SK-N-SH treated with all-trans-retinoic acid at 6 μM for 48 hours (cell line): ENCODE data around the gene AUTS2.
A peak's percentile ranks its signal among the peaks of the same experiment; 100 is the strongest.

Experiments used
- ATAC-seq: fragments of 200-7000 bp; cut with Tn5 transposase; 3 replicates; pipeline ENCODE4 v1.9.1; 2020; ENCODE audit warnings: mild to moderate bottlenecking, moderate library complexity
- ARNTL ChIP-seq: fragments of 450-650 bp; formaldehyde crosslinking; IDR thresholded peaks from 2 replicates; pipeline ENCODE4 v1.5.0; 2020; ENCODE audit warnings: low read depth, mild to moderate bottlenecking, moderate library complexity, borderline replicate concordance
- BACH2 ChIP-seq: fragments of 250-450 bp; sonication (Bioruptor Pico); IDR thresholded peaks from 2 replicates; pipeline ENCODE4 v1.9.0; 2021; ENCODE audit warnings: mild to moderate bottlenecking, borderline replicate concordance
- CSRNP3 ChIP-seq: fragments of 250-450 bp; sonication (Bioruptor Pico); IDR thresholded peaks from 2 replicates; pipeline ENCODE4 v1.5.1; 2021; ENCODE audit warnings: mild to moderate bottlenecking, moderate library complexity
- ESRRG ChIP-seq: fragments of 250-450 bp; sonication (Bioruptor Pico); IDR thresholded peaks from 2 replicates; pipeline ENCODE4 v1.6.1; 2021; ENCODE audit warnings: mild to moderate bottlenecking
- GLIS3 ChIP-seq: fragments of 250-450 bp; sonication (Bioruptor Pico); IDR thresholded peaks from 2 replicates; pipeline ENCODE4 v1.5.0; 2020; ENCODE audit warnings: mild to moderate bottlenecking, moderate library complexity
- ISL1 ChIP-seq: fragments of 250-450 bp; sonication (Bioruptor Pico); IDR thresholded peaks from 2 replicates; pipeline ENCODE4 v2.1.2; 2022; ENCODE audit warnings: mild to moderate bottlenecking, moderate library complexity
- PATZ1 ChIP-seq: fragments of 250-450 bp; sonication (Bioruptor Pico); IDR thresholded peaks from 2 replicates; pipeline ENCODE4 v1.8.0; 2020; ENCODE audit warnings: mild to moderate bottlenecking, moderate library complexity, borderline replicate concordance
- PPARA ChIP-seq: fragments of 250-450 bp; sonication (Bioruptor Pico); IDR thresholded peaks from 2 replicates; pipeline ENCODE4 v1.5.0; 2020; ENCODE audit warnings: mild to moderate bottlenecking, borderline replicate concordance
- SNAI2 ChIP-seq: fragments of 250-450 bp; sonication (Bioruptor Pico); IDR thresholded peaks from 2 replicates; pipeline ENCODE4 v1.5.0; 2020; ENCODE audit warnings: mild to moderate bottlenecking, moderate library complexity
- TOX ChIP-seq: fragments of 250-450 bp; sonication (Bioruptor Pico); IDR thresholded peaks from 2 replicates; pipeline ENCODE4 v1.8.0; 2021; ENCODE audit warnings: mild to moderate bottlenecking, moderate library complexity, borderline replicate concordance
- ZC3H10 ChIP-seq: fragments of 250-450 bp; sonication (Bioruptor Pico); IDR thresholded peaks from 2 replicates; pipeline ENCODE4 v1.5.1; 2021; ENCODE audit warnings: mild to moderate bottlenecking, moderate library complexity
- ZFP3 ChIP-seq: fragments of 250-450 bp; sonication (Bioruptor Pico); IDR thresholded peaks from 2 replicates; pipeline ENCODE4 v1.5.0; 2020; ENCODE audit warnings: mild to moderate bottlenecking, moderate library complexity
- ZNF565 ChIP-seq: fragments of 450-650 bp; formaldehyde crosslinking; conservative IDR thresholded peaks from 2 replicates; pipeline ENCODE4 v1.5.0; 2020; ENCODE audit warnings: low read depth, mild to moderate bottlenecking, moderate library complexity
- ZNF70 ChIP-seq: fragments of 450-650 bp; formaldehyde crosslinking; IDR thresholded peaks from 2 replicates; pipeline ENCODE4 v1.5.0; 2020; ENCODE audit warnings: mild to moderate bottlenecking, moderate library complexity
- TF ChIP-seq, protein P1 (sequence below): fragments of 250-450 bp; sonication (Bioruptor Pico); IDR thresholded peaks from 2 replicates; pipeline ENCODE4 v1.5.0; 2020; ENCODE audit warnings: mild to moderate bottlenecking, moderate library complexity
- TF ChIP-seq, protein P2 (sequence below): fragments of 250-450 bp; sonication (Bioruptor Pico); IDR thresholded peaks from 2 replicates; pipeline ENCODE4 v1.5.1; 2020; ENCODE audit warnings: low read depth, mild to moderate bottlenecking, moderate library complexity

AUTS2 gene

DNA sequence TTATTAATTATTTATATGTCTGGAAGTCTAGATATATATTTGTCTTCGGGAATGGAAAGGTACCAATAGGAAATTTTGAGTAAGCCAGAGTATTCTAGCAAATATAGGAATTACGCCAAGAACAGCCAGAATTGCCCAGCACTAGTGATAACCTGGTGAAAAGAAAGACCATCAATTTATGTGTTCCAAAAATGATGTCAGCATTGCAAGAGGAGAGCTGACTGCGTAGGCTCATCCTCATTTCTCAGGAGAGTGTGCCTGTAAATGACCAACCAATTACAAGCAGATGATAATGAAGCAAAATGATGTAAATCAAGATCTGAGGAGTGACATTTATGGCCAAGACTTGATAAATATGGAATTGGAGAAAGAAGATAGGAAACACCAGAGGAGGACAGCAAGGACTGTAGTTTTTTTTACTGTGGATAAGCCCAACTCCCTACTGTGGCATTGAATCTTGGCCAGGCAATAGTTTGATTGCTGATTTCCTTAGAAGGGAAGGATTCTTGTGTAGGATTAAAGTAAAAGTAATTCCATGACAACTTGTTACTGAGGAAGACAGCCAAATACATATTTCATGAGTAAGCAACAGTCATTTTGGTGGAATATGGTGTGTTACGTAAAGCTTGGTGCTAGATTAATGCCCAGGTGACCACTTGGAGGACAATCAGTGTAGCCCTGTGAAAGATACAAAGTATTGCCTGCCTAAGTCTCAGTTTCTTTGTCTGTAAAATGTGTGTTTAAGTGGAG is 590.8 kb downstream of the AUTS2 start (continued):
- no peak for TF ChIP-seq ISL1 (CRISPR knock-in tag)
- no peak for TF ChIP-seq TOX
- no peak for TF ChIP-seq ARNTL
- TF ChIP-seq ZFP3 (CRISPR knock-in tag), result no peak
- TF ChIP-seq BACH2 (CRISPR knock-in tag), result no peak
- TF ChIP-seq CSRNP3, result no peak

GRCh38 chr7:70189776-70190175 is 591.5 kb downstream of the AUTS2 start:
- no peak for ATAC-seq
- TF ChIP-seq PPARA (CRISPR knock-in tag), result no peak
- TF ChIP-seq, all 23 proteins: peak for 0

- TF ChIP-seq, protein P1, sequence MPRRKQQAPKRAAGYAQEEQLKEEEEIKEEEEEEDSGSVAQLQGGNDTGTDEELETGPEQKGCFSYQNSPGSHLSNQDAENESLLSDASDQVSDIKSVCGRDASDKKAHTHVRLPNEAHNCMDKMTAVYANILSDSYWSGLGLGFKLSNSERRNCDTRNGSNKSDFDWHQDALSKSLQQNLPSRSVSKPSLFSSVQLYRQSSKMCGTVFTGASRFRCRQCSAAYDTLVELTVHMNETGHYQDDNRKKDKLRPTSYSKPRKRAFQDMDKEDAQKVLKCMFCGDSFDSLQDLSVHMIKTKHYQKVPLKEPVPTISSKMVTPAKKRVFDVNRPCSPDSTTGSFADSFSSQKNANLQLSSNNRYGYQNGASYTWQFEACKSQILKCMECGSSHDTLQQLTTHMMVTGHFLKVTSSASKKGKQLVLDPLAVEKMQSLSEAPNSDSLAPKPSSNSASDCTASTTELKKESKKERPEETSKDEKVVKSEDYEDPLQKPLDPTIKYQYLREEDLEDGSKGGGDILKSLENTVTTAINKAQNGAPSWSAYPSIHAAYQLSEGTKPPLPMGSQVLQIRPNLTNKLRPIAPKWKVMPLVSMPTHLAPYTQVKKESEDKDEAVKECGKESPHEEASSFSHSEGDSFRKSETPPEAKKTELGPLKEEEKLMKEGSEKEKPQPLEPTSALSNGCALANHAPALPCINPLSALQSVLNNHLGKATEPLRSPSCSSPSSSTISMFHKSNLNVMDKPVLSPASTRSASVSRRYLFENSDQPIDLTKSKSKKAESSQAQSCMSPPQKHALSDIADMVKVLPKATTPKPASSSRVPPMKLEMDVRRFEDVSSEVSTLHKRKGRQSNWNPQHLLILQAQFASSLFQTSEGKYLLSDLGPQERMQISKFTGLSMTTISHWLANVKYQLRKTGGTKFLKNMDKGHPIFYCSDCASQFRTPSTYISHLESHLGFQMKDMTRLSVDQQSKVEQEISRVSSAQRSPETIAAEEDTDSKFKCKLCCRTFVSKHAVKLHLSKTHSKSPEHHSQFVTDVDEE (CRISPR knock-in tag), result no peak
- TF ChIP-seq GLIS3 (CRISPR knock-in tag) (no peak), ZNF70 (CRISPR knock-in tag) (no peak), ZC3H10 (no peak)
- ATAC-seq, result no peak
These were observed 592.0 kb downstream of the AUTS2 start for GRCh38 chr7:70190281-70190680.

DNA sequence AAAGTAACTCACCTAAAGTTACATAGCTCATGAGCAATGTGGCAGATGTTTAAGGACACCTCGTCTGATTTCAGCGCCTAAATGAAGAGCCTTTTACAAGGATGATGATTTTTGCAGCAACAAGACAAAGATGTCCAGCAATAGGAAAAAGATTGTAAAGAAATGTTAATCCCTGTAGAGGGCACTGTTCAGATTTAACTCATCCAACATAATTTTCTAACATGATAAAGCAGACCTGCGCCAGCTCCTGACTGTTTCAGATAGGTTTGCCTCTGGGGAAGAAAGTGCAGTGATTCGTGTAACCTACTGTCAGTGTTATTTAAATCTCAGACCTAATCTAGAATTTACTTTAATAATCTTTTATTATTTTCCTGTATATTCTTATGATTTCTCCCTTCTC is 595.2 kb downstream of the AUTS2 start:
- TF ChIP-seq SNAI2 (CRISPR knock-in tag) (no peak), ZC3H10 (no peak), ZNF70 (CRISPR knock-in tag) (no peak), PATZ1 (CRISPR knock-in tag) (no peak), ISL1 (CRISPR knock-in tag) (no peak), CSRNP3 (no peak), ZNF565 (CRISPR knock-in tag) (no peak), BACH2 (CRISPR knock-in tag) (no peak), ESRRG (CRISPR knock-in tag) (no peak)
- TF ChIP-seq, protein P2, sequence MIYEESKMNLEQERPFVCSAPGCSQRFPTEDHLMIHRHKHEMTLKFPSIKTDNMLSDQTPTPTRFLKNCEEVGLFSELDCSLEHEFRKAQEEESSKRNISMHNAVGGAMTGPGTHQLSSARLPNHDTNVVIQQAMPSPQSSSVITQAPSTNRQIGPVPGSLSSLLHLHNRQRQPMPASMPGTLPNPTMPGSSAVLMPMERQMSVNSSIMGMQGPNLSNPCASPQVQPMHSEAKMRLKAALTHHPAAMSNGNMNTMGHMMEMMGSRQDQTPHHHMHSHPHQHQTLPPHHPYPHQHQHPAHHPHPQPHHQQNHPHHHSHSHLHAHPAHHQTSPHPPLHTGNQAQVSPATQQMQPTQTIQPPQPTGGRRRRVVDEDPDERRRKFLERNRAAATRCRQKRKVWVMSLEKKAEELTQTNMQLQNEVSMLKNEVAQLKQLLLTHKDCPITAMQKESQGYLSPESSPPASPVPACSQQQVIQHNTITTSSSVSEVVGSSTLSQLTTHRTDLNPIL (CRISPR knock-in tag), result no peak
- TF ChIP-seq, protein P1 (CRISPR knock-in tag), result no peak
- peak; percentile 90 for ATAC-seq
